Epithelial cell of prostate (primary cell): ENCODE measurements around the gene CLEC16A.
A peak's percentile ranks its signal among the peaks of the same experiment; 100 is the strongest.

Source experiments
- DNase-seq: peaks from one replicate; pipeline ENCODE4 v3.0.0-alpha.2; 2011; ENCODE audit warnings: low read depth, low spot score
- H3K27ac ChIP-seq: fragments of 450-650 bp; 2 replicates; pipeline ENCODE4 v1.5.1; 2017; ENCODE audit warnings: mild to moderate bottlenecking

CLEC16A gene

DNA sequence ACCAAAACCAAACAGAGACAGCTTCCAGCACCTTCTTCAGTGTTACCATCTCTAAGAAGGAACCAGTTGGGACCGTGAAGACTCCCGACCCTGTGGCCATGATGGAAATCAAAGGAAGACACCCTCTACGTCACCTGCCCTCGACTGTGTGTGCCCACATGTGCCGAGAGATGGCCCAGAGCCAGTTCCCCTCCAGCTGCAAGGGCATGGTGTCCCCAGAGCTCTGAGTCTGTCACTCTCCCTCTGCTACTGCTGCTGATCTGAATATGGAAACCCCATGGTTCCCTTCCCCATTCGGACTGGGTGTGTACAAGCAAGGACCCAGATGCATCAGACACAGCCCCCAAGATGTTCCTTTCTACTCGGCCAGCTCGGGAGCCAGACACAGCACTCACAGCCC is 235.2 kb downstream of the CLEC16A start:
- no peak for DNase-seq
- H3K27ac ChIP-seq = no peak overlapping the region

DNA sequence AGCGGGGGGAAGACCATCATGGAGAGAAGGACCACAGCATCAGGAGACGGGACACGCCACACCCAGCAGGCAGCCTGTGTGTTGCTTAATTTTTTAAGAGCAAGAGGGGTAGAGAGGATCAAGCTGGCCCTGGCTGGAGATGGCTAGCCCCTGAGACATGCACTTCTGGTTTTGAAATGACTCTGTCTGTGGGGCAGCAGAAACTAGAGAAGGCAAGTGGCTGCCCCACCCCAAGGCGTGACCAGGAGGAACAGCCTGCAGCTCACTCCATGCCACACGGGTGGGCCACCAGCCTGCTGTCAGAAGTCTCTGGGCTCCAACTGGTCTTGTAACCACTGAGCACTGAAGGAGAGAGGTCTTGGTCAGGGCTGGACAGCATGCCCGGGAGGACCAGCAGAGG is 236.1 kb downstream of the CLEC16A start:
- no peak for DNase-seq
- H3K27ac ChIP-seq = peak overlapping the region; percentile 56

DNA sequence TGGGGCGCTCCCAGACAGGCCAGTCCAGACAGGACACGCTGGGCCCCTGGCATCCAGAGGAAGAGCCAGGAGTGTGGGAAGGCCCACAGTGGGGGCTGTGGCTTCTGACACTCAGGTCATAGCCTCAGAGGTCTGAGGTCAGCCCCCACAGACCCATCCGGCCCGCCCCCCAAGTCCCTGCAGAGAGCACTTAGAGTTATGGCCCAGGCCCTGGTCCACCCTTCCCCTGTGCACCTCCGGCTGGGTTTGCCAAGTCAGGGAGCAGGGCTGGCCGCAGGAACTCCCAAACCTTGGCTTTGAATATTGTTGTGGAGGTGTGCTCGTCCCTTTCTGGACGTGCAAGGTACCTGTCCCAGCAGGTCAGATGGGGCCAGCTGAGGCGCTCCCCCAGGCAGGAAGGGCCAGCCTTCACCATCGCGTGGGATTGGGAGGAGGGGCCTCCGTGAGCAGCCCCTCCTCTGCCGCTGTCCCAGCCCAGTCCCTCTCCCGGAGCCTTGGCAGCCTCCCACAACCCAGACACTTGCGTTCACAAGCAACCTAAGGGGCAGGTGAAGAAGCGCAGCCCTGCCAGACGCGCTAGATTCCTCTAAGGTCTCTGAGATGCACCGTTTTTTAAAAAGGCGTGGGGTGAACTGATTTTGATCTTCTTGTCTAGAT is 237.0 kb downstream of the CLEC16A start:
- H3K27ac ChIP-seq = peak overlapping the region; percentile 56
- no peak for DNase-seq

DNA sequence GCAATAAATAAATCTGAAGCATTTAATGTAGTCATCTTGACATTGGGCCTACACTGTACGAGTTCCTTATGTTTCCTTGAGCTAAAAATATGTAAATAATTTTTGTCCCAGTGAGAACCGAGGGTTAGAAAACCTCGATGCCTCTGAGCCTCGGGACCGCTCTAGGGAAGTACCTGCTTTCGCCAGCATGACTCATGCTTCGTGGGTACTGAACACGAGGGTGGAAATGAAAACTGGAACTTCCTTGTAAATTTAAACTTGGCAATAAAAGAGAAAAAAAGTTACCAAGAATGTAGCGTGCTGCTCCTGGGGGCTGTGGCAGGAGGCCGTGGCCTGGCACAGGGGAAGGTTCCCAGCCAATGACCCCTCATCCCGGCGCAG is 237.5 kb downstream of the CLEC16A start:
- peak overlapping the region; percentile 56 for H3K27ac ChIP-seq
- DNase-seq = no peak

GRCh38 chr16:11182411-11182810 is 238.0 kb downstream of the CLEC16A start:
- no peak for DNase-seq
- no peak overlapping the region for H3K27ac ChIP-seq

DNA sequence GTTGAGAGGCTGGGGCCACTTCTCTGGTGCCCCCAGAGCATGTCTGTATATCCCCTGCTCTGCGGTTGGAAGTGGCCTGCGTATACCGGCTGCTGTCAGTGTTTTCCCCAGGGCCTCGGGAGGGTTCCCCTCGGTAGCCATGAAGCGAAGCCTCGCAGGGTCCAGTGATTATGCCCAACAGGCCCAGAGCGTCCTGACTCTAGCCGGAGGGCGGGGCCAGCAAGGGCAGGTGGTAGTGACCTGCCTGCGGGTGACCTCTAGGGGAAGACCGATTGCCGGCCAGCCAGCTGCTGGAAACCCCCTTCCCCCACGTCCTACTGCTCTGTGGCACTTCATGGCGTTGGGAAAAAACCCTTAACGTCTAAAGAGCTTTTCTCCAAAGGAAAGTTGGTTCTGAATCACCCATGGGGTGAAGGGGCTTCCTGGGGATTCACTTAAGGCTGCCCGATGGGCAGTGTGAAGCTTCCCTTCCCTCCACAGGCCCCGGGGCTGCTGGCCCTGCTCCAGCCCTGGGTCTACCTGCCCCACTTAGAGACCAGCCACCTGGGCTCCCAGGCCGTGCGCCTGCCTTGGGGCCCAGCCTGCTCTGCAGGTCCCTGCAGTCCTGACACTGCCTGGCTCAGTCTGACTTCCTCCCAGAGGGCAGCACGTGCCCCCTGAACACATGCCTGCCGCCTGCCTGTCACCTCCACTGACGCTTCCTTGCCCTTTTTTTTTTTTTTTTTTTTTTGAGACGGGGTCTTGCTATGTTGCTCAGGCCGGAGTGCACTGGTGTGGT is 238.9 kb downstream of the CLEC16A start:
- no peak overlapping the region for H3K27ac ChIP-seq
- DNase-seq = no peak

GRCh38 chr16:11183951-11184350 is 239.6 kb downstream of the CLEC16A start:
- no peak overlapping the region for H3K27ac ChIP-seq
- no peak for DNase-seq

GRCh38 chr16:11187522-11188023 is 243.2 kb downstream of the CLEC16A start:
- no peak overlapping the region for H3K27ac ChIP-seq
- no peak for DNase-seq

DNA sequence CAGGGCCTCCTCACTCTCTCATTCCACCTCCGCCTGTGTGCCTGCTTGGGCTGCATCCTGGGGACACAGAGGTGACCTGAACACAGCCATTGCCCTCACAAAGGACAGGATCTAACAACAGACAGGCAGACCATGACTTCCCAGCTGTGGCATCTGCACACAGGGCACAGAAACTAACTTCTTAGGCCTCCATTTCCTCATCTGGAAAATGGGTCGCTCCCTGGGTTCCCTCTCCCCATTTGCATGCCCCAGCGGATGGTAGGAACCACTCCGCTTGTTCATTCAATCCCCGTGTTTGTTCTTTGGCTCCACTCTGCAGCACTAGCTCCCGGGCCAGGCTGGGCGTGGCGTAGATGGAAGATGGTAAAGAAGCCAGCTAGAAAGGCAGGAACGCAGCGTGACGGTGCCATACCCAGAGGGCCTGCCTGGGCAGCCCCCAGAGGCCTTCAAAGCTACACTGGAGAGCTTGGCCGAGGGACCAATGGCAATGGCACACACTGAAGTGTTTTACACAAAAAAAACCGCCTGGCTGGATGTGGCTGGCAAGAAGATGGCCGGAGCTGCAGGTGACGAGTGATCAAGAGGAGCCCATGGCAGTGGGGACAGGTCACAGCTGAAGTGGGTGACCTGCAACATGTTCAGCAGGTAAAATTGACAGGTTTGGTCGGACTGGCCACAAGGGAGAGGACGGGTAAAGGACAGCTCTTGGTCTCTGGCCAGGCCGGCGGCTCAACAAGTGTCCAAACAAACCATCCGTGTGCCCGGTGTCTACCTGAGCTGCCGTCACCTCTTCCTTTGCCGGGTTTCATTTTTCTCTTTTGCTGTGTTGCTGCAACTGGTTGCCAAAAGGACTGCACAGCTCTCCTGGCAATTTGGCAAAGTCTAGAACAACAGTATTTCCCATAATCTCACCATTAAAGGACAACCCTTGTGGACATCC is 244.7 kb downstream of the CLEC16A start:
- DNase-seq = no peak
- H3K27ac ChIP-seq = peak overlapping the region; percentile 4

DNA sequence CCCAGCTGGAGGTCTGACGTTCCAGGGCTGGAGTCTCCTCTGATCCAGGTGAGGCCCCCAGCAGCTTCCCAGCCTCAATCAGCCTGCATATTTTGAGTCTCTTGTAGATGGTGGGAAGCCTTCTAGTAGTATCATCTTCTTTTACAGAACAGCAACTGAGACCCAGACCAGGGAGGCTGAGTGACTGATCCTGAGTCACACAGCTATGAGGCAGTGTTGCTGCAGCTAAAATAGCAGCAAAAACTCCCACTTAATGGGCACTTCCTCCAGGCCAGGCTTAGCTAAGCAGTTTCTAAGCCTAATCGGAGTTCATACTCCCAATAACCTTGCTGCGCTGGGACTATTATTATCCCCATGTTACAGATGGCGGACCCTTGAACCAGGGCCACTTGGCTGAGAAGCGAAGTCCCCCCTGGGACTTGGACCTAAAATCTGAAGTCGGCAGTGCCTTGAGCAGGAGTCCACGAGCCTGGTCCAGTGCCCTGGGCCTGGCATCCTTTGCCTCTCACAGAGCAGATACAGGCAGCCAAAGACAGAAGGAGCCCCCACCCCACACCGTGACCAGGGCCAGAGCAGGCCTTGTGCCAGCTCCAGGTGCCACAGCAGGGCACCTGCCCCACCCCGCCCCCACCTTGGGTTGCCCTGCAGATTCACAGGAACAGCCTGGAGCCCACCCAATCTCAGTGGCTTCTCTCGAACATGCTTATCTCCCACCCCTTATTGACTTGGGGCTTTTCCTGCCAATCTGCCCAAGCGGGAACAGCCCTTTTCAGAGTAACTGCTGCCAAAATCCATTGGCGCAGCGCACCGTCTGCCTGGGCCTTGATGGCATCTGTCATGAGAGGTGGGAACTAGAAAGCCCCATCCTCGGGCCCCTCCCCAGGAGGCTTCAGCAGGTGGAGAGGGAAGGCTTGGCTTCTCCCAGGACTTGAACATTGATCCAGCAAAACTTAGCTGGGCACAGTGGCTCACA is 246.5 kb downstream of the CLEC16A start:
- H3K27ac ChIP-seq = no peak overlapping the region
- no peak for DNase-seq

DNA sequence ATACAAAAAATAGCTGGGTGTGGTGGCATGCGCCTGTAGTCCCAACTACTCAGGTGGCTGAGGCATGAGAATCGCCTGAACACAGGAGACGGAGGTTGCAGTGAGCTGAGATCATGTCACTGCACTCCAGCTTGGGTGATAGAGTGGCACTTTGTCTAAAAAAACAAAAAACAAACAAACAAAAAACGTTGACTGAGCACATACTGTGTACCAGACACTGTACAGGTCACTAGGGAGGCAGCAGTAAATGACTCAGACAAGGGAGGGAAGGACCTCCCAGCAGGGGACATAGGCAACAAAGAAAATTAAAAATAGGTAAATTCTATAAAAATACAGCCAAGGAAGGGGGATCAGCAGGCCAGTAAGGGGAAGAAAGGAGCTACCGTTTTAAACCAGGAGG is 247.3 kb downstream of the CLEC16A start:
- H3K27ac ChIP-seq = no peak overlapping the region
- DNase-seq = no peak

- no peak overlapping the region for H3K27ac ChIP-seq
- no peak for DNase-seq
Observed at GRCh38 chr16:11193494-11193893, 249.1 kb downstream of the CLEC16A start.

GRCh38 chr16:11194913-11195312 is 250.5 kb downstream of the CLEC16A start:
- no peak overlapping the region for H3K27ac ChIP-seq
- DNase-seq = no peak

- no peak overlapping the region for H3K27ac ChIP-seq
- no peak for DNase-seq
Observed at GRCh38 chr16:11196286-11196828, 252.0 kb downstream of the CLEC16A start.

DNA sequence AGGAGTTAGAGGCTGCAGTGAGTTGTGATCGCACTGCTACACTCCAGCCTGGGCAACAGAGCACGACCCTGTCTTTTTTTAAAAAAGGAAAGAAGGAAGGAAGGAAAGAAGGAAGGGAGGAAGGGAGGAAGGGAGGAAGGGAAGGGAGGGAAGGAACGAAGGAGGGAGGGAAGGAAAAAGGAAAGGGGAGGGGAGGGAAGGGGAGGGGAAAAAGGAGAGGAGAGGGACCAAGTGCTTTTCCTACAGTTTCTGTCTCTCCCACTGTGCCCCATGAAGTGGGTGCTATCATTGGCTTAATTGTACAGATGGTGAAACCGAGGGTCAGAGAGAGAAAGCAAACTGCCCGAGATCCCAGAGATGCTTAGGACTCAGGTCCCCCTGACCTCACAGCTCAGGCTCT is 254.0 kb downstream of the CLEC16A start:
- DNase-seq = no peak
- H3K27ac ChIP-seq = no peak overlapping the region

GRCh38 chr16:11198828-11199227 is 254.5 kb downstream of the CLEC16A start:
- DNase-seq = peak; percentile 29
- H3K27ac ChIP-seq = peak overlapping the region; percentile 20

GRCh38 chr16:11200592-11200991 is 256.2 kb downstream of the CLEC16A start:
- peak overlapping the region; percentile 94 for H3K27ac ChIP-seq
- no peak for DNase-seq

- DNase-seq = peak; percentile 64
- H3K27ac ChIP-seq = peak overlapping the region; percentile 94
Observed at GRCh38 chr16:11201498-11202259, 257.3 kb downstream of the CLEC16A start.
